EH (cell line): ENCODE data around the gene SEH1L.
"Not testable (repeated sequence)": the region's sequence is repeated elsewhere in the genome, so short reads cannot be mapped to it uniquely, and the experiment has no call there.

Source experiments
- DNase-seq: peaks from one replicate; pipeline ENCODE4 v3.0.0-alpha.2; 2015; ENCODE audit warnings: low read depth

Gene SEH1L

DNA sequence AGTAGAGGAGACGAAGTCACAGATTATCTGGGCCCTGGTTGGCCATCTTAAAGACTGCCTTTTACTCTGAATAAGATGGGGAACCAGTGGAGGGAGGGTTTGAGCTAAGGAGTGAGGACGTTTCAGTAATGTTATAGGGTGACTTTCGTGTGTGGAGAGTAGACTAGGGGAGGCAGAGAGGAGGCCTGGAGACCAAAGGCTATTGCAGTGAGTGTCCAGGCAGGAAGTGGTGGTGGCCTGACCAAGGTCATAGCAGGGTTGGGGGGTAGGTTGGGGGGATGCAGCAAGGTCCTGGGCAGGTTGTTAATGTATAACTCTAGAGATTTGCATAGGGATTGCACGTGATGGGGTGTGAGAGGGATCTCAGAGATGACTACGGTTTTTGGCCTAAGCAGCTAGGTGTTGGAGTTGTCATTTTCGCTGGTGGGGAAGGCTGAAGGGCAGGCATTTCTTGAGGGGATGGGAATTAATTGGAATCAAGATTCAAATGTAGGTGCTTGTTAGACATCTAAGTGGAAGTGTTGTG lies 48.2 kb downstream of the SEH1L start:
- no peak for DNase-seq

DNA sequence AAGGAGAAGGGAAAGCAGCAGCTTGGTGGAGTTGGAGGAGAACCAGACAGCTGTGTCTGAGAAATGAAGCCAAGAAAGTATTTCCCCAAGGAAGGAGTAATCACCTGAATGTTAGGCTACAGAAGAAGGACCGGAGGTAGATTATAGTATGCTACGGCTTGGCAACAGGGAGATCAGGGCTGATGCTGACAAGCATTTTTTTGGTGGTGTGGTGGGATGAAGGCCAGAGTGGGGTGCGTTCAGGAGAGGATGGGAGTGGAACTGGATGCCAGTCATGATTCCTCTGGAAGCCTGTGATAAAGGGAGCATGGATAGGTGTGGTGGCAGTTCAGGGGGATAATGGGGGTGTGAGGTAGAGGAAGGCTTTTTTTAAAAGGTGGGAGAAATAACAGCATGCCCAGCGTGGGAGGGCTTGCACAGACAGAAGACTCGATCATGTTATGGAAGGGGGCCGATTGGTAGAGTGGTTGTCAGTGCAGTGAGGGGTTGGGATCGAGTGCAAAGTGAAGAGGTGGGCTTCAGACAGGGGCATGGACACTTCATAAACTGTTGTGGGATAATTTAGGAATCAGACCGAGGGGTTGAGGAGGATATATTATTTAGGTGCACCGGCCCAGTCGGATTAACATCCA lies 49.0 kb downstream of the SEH1L start:
- DNase-seq: no peak

DNA sequence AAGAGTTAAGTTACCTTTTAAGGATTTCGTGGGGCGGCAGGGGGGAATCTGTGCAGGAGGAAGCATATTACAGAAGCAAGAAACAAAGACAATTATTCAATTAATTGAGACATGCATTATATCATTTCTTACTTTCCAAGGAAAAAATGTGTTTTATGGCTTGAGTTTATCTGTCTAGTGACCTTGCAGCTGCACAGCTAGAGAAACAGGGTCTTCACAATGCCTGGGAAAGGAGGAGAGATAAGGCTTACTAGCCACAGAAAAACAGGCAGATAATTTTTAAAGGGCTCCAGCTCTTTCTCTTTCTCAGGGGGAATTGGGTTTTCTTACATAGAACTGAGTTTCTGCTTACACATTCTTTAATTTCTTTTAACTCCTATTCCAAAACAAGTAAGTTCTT lies 49.5 kb downstream of the SEH1L start:
- DNase-seq: not testable (repeated sequence)

DNA sequence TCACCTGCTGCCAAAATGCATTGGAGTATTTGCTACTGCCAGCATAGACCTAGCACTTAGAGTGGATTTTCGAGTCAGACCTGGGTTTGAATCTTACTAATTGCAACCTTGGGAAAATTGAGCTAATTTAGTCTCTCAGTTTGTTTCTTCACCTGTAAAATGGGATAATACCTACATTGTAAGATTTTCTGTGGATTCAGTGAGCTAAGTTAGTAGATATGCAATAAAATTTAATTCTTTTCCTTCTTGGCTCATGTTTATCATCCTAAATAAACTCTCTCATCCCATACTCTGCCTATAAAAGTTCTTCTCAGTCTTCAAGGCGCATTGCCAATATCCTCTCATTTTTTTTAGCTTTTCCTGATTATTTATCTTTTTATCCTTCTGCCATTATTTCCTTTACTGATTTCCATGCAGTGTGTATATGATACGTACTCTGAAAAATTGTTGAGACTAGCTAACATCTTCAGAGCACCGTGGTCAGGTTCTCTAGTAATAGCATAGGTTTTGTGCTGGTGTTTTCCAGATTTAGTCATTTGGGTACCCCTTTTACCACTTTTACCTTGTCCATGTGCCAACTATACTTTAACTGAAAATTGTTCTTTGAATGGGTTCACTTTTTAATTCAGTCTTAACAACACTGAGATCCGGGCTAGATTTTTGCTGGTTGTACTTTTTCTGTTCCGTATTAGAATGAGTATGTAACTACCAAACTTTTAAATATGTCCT lies 50.7 kb downstream of the SEH1L start:
- DNase-seq: no peak

DNA sequence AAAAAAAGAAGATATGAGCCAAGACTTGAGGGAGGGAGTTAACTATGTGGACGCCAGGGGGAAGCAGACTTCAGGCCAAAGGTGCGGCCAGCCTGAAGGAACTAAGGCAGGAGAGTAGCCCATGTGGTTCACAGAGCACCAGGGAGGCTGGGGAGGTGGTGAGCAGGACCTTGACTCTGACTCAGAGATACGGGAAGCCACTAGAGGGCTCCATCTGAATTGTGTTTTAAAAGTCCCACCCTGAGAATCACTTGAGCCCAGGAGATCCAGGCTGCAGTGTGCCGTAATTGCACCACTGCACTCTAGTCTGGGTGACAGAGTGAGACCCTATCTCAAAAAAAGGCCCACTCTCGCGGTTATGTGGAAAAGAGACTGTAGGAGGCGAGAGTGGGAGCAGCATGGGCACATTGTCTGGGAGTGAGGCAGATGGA lies 55.7 kb downstream of the SEH1L start:
- DNase-seq: peak; percentile 91

DNA sequence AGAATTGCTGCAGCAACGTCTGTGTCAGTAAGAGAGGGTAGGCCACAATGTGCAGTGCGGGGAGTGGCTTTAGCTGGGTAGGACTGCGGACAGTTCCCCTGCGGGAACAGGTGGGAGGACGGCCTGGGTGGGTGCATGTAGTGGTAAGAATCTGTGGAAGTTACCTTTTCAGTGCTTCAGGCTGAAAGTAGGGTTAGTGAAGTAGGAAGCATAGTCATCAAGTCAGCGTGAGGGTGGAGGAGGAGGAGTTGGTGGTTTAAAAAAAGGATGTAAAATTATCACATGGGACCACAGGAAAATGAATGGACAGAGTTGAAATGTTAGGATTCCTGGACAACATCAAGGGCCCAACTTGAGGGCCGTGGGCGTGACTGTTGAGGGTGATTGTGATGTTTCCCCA lies 56.6 kb downstream of the SEH1L start:
- no peak for DNase-seq

DNA sequence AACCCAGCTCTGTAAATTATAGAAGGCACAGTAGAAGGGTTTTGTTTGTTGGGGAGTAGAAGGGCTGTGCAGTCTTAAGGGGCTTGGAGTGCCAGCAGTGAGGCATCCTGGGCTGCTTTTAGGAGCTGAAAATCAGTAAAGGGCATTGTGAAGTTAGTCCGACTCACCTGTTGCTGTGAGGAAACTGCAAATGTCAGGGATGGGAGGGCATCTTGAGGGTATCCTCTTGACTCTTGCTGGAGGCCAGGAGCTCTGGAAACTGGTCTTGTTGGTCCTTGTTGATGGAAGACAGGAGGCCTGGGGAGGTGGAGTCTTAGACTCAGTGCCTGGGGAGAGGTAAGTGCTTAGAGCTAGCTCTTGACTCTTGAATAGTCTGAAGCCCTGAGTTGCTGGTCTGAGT lies 57.5 kb downstream of the SEH1L start:
- DNase-seq: no peak

DNA sequence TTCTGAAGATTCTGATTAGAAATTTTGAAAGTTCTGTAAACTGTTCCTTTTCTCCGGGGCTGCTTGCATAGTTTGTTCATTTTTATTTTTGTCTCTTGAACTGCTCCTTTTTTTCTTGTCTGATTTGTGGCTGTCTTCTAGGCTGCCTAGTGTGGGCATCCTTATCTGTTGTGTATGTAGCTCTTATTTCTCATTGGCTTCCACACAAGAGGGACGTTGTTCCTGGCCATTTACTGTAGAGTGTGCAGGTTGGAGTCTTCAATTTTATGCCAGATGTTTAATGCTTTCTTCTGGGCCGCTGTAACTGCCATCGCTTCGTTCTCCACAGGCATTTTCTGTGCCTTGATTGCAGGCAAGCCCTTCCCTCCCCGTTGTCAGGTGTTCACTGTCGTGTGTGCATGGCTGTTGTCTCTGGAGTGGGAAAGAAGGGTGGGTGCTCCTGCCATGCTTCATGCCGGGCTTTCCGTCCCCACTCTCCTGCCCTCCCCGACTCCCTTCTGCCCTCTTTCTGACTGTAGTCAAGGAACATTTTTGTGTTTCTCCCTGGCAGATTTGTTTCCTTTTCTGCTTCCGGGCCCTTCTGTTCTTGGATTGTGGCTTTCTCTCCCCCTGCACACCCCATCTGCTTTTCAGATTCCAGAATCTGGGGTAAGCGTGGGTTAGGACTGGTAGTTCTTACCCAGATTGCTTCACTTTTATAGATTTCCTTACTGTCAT lies 58.9 kb downstream of the SEH1L start:
- peak; percentile 23 for DNase-seq

DNA sequence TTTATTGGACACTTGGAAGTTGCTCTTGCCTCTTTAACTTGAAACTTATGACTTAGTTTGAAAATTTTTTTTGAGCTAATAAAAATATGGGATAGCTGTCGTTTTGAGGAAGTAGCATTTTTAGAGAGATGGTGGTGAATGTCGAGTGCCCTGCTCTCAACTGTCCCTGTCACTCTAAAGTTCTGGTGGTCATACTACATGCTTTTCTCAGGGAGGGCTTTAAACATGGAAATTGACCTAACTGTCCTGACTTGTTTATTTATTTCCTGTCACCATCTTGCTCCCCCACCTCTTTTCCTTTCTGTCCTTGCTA lies 59.4 kb downstream of the SEH1L start:
- no peak for DNase-seq

DNA sequence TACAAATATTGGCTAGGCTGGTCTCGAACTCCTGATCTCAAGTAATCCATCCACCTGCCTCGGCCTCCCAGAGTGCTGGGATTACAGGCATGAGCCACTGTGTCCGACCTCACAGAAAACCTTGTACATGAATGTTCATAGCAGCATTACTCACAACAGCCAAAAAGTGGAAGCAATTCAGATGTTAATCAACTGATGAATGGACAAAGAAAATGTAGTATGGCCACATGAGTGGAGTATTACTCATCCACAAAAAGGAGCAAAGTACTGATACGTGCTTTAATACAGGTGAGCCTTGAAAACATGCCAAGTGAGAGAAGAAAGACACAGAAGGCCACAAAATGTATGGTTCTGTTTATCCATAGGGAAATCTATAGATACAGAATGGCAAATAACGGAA lies 63.9 kb downstream of the SEH1L start:
- DNase-seq: no peak

DNA sequence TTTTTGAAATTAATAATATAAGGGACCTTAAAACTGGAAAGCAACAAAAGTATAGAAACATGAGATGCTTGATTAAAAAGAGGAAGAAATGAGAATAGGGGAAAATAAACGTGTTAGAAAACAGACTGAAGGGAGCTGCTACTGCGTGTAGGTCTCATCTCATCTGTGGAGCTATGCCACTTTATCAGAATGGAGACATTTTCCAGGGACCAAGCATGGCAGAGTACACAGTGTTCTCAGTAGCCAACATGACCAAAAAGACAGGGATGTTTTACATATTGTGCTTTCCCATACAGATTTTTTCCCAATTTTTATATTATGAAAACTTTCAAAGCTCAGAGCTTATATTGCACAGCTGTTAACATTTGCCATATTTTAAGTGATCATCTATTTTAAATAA lies 66.4 kb downstream of the SEH1L start:
- no peak for DNase-seq

DNA sequence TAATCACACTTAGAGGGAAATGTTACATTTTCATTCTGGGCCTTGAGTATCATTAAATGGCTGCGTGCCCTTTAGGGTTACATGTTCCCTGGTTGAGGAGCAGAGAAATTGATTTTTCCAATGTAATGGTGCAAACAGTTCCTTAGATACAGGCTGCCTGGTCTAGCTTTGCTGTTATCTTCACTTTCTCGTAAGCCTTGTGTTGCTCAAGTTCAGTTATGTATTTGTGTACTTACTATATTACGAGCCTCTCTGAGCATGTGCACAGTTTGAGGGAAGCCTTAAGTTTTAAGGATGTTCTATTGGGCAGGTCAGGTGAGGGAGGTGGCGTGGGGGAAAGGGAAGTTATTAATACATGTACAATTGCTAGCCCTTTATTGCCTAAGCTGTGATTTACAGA lies 67.0 kb downstream of the SEH1L start:
- DNase-seq: no peak

DNA sequence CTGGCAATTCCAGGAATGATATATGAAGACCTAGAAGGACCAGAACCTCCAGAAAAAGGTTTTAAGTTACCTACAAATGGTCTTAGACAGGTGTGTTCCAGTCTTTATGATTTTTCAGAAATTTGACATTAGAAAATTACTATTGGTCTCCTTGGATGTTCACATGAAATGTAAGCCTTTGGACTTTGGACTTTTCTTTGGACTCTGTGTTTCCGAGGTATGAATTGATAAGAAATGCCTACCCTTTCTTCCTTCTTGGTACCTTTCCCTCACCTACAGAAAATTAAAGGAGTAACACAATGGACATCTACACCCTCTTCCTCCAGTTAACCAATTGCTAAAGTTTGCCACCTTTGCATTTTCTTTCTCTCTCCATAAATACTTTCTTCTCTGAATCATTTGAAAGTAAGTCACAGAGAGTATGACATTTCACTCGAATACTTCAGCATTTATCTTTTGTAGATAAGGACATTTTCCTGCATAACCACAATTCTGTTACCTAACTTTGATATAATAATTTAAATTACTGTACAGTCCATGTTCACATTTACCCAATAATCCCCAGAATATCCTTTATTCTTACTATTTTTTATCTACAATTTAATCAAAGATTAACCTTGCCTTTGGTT lies 69.5 kb downstream of the SEH1L start:
- no peak for DNase-seq

DNA sequence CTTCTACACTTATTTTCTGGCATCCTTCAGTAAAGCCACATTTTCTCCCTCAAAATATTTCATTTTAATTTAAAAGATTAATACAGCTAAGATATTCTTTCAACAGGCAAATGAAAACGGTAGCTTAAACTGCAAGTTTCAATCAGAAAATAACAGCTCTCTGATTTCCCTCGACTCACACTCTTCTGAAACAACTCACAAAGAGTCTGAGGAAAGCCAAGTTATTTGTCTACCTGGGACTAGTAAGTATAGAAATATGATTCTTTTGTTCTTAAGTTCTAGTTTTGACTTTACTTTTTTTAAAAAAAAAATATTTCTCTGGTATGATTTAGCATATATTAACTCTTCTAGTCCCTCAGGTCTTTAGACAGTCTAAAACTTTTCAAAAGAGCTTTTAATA lies 70.6 kb downstream of the SEH1L start:
- no peak for DNase-seq

DNA sequence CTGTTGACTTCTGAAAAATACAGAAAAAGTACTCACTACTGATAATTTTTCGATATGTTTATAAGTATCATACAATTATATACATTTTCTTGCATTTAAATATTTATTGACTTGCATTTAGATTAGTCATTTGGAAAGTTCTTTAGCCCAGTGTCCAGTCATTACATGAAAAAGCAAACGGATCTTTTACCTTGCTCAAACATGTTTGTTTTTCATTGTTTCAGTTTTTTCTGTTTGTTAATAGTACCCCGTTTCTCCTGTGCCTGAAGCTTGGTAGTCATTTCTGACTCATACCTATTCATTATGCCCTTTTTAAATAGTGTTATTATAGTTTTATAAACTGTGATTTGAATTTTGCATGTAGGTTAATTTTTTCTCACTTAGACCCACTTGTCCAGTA lies 71.5 kb downstream of the SEH1L start:
- no peak for DNase-seq

DNA sequence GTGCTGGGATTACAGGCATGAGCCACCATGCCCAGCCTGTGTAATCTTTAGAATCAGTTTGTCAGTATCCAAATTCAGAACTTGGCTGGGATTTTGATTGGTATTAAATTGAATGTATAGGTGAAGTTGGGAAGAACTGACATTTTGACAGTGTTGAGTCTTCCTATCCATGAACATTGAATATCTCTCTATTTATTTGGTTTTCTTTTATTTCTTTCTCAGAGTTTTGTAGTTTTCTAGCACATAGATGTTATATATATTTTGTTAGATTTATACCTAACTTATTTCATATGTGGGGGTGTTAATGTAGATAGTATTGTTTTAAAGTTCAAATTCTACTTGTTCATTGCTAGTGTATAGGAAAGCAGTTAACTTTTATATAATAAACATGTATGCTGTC lies 74.8 kb downstream of the SEH1L start:
- no peak for DNase-seq

DNA sequence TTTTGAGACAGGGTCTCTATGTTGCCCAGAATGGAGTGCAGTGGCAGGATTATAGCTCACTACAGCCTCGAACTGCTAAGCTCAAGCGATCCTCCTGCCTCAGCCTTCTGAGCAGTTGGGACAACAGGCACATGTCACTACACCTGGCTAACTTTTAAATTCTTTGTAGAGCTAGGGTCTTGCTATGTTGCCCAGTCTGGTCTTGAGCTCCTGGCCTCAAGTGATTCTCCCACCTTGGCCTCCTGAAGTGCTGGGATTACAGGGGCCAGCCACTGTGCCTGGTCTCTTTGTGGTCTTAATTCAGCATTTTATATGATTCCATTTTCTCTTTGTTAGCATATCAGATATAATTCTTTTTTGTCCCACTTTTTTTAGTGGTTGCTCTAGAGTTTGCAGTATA lies 77.4 kb downstream of the SEH1L start:
- no peak for DNase-seq

DNA sequence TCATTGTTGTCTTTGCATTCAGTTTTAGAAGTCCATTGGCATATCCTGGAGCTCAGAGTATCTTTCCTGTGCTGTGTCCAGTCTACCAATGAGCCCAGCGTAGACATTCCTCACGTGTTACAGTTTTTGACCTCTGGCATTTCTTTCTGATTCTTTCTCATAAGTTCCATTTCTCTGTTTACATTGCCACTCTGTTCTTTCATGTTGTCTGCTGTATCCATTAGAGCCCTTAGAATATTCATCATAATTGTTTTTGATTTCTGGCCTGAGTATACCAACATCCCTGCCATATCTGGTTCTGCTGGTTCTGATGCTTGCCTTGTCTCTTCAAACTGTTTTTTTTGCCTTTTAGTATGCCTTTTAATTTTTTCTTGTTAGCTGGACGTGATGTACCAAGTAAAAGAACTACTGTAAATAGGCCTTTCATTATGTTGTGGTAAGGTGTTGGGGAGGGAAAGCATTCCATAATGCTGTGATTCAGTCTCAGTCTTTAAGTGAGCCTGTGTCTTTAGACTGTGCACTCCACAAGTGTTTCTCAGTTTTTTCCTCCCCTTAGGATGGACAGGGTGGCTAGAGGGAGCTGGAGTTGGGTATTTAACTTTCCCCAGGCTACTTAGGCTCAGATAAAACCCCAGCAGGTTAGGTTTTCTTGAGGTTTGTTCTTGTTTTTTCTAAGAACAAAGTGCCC lies 78.9 kb downstream of the SEH1L start:
- DNase-seq: peak; percentile 57

DNA sequence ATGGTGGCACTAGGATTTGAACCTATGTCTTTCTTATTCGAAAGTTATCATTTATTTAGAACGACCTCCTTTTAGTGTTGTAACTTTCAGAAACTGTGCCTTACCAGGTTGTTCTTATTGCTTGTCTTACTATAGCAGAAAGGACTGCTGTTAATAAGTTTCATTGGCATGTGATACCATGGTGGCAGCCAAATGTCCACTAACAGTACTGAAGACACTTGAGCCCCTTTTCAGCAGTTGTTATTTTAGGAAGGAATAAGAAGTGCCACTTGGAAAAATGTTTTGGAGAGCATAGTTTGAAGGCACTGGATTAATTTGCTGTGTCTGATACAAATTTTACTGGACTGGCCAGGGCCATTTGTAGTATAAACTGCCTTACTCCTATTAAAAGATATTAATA lies 81.1 kb downstream of the SEH1L start:
- DNase-seq: no peak

DNA sequence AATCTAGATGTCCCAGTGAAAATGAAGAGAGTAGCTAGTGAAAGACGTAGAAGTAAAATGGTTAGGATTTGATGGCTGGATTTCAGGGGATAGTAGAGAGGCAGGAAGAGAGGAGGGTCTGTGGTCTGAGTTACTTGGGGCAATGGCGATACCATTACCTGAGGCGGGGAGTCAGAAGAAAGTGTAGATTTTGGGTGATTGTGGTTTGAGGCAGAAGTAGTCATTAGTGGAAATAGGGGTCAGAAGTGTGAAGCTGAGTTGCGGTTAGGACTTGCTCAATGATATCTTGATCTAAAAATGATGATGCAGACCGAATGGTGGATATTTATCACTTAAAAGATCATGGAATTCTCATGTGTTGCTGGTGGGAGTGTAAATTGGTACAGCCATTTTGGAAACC lies 84.4 kb downstream of the SEH1L start:
- DNase-seq: no peak

DNA sequence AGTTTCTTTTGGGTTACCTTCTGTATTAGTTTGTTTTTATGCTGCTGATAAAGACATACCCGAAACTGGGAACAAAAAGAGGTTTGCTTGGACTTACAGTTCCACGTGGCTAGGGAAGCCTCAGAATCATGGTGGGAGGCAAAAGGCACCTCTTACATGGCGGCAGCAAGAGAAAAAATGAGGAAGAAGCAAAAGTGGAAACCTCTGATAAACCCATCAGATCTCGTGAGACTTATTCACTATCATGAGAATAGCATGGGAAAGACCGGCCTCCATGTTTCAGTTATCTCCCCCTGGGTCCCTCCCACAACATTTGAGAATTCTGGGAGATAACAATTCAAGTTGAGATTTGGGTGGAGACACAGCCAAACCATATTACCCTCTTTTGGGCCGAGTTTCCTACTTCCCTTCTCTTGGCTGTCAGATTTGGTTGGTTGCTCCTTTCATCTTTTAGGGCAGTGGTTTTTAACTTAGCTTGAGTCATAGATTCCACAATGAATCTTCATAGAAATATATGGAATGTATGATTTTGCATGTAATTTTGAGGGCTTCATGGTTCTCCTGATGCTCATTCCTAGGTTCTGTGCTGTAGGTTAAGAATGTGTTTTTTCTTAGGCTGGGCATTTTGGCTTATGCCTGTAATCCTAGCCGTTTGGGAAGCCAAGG lies 87.6 kb downstream of the SEH1L start:
- peak; percentile 49 for DNase-seq
